Endodermal cell (in vitro differentiated cells): Measurements from ENCODE around the gene HIPK4. TPM values are rescaled to one million over a fixed set of nuclear protein-coding genes. Genes with fewer than 3 reads are reported as not detected.

Experiments used
- DNase-seq: peaks from one replicate; pipeline ENCODE4 v3.0.0-alpha.2; 2017
- H3K27ac ChIP-seq: 2 replicates; pipeline ENCODE4 v1.5.1; 2013; ENCODE audit warnings: mild to moderate bottlenecking, low read depth, low read length, moderate library complexity
- H3K27me3 ChIP-seq: 2 replicates; pipeline ENCODE4 v1.6.1; 2013; ENCODE audit warnings: mild to moderate bottlenecking, low read length, moderate library complexity; ENCODE audit not compliant: insufficient read depth, control insufficient read depth, poor library complexity, severe bottlenecking
- H3K36me3 ChIP-seq: 2 replicates; pipeline ENCODE4 v1.7.0; 2013; ENCODE audit warnings: mild to moderate bottlenecking, low read length, moderate library complexity; ENCODE audit not compliant: control insufficient read depth, insufficient read depth
- H3K4me1 ChIP-seq: one replicate; pipeline ENCODE4 v1.7.0; 2013; ENCODE audit warnings: low read length; ENCODE audit not compliant: control insufficient read depth, insufficient read depth
- H3K4me3 ChIP-seq: 2 replicates; pipeline ENCODE4 v1.5.1; 2013; ENCODE audit warnings: mild to moderate bottlenecking, low read length, moderate library complexity
- H3K9ac ChIP-seq: 2 replicates; pipeline ENCODE4 v1.6.1; 2013; ENCODE audit warnings: mild to moderate bottlenecking, low read length, moderate library complexity; ENCODE audit not compliant: poor library complexity, severe bottlenecking; ENCODE audit errors: extremely low read depth
- H3K9me3 ChIP-seq: 2 replicates; pipeline ENCODE4 v1.6.1; 2013; ENCODE audit warnings: mild to moderate bottlenecking, low read length, moderate library complexity; ENCODE audit not compliant: control insufficient read depth
- H3K27ac Mint-ChIP-seq: 2 replicates; pipeline ENCODE4 v1.8.0; 2020; ENCODE audit warnings: mixed read lengths
- H3K27me3 Mint-ChIP-seq: 2 replicates; pipeline ENCODE4 v1.8.0; 2021; ENCODE audit warnings: mild to moderate bottlenecking, mixed read lengths; ENCODE audit not compliant: insufficient read depth
- H3K36me3 Mint-ChIP-seq: 2 replicates; pipeline ENCODE4 v1.8.0; 2020; ENCODE audit warnings: low read depth, mixed read lengths
- H3K4me1 Mint-ChIP-seq: 2 replicates; pipeline ENCODE4 v1.8.0; 2020; ENCODE audit warnings: mixed read lengths
- H3K4me3 Mint-ChIP-seq: 2 replicates; pipeline ENCODE4 v1.8.0; 2020; ENCODE audit warnings: mild to moderate bottlenecking, moderate library complexity, mixed read lengths
- H3K9me3 Mint-ChIP-seq: 2 replicates; pipeline ENCODE4 v1.8.0; 2020; ENCODE audit warnings: mild to moderate bottlenecking, mixed read lengths
- WGBS, 2 experiments: methylation state at CpG; one replicate each; pipeline versions ENCODE4 v1.1.5 to v1.1.7; 2013; ENCODE audit warnings: missing lambda C conversion rate in 2 of 2, mixed read lengths in 1 of 2; ENCODE audit not compliant: insufficient coverage in 1 of 2, insufficient read length in 1 of 2; 5-methylcytosine and 5-hydroxymethylcytosine counted together
- total RNA-seq, 2 donors: library from RNA; stranded (reverse); fragmentation: NEBNext Ultra II Directional in 1 of 2; extraction: Animal tissue kit (Norgen Biotek cat#: 25700) in 1 of 2; gene quantifications; 2 replicates in 1 of 2; 3 replicates in 1 of 2; pipeline ENCODE4 v1.2.1, GENCODE V29; 2021
- TF ChIP-seq, protein P1 (sequence below): fragments of 200-600 bp; sonication (generic); conservative IDR thresholded peaks from 2 replicates; pipeline ENCODE4 v1.5.0; 2021; ENCODE audit warnings: antibody characterized with exemption, mild to moderate bottlenecking

The HIPK4 gene
- total RNA-seq, 2 donors from 2014 or later = 0.31 TPM; not detected in 1

DNA sequence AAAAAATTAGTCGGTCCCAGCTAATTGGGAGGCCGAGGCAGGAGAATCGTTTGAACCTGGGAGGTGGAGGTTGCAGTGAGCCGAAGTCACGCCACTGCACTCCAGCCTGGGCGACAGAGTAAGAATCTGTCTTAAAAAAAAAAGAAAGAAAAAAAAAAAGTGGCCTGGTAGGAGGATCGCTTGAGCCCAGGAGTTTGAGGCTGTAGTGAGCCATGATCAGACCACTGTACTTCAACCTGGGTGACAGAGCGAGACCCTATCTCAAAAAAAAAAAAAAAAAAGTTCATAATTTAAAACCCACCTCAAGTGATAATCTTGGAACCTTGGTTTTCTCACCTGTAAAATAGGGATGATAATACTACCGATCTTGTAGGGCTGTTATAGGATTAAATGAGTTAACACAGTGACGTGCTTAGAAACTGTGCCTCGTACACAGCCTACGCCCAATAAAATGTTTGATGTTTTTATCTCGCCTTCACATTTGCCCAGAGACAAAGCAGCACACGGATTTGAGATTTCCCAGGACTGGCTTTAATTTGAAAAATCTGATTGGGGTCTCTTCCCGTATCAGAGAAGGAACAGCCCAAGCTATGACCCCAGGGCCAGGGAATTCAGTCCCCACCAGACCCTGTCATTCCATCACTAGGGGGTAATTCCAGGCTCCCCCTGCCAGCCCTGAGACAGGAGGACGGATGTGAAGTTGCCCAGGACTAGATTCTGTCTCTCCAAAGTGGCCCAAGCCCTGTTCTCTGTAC lies 32.2 kb upstream of the HIPK4 start:
- Histone ChIP-seq H3K27ac (no peak overlapping the region), H3K9me3 (no peaks in the 10 kb centered on the region)

DNA sequence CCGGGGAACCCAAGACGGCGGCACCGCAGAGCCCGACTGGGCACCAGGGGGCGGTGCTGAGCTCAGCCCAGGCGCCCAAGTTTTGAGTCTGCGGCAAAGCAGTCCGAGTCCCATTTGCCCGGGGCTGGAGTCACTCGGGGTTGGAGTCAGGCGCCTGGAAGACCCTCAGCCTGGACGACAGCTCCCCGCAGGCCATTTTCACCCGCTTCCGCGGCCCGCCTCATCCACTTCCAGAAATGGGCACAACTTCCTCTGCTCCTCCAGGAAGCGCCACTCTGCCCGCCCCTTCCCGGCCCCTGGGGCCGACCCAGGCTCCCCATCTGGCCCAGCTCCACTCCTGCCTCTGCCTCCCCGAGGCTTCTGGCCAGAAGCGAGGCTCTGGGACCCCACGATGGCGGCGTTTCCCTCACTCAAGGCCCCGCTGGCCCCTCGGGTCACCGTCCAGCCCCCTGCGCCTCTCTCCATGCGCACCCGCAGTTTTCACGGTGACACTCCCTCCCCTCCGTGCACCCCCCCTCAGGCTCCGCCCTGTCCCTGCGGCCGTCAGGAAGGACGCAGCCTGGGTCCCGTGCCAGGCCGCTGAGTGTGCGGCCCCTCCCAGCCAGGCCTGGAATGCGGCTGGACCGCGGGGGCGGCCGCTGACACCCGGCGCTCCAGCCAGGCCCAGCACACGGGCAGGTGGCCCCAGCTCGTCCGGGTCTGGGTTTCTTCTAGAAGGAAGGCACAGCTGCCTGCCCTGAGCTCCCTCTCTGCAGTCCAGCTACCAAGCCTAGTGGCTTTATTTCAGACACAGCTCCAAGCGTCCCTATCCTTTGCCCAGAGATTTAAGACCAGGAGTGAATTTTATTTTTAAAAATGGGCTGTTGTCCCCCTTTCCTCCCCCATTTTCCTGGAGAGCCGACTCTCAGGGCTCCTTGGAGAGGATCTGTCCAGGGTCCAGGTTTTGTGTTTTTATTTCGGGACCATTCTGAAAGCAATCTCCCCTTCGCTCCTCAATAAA lies 31.1 kb upstream of the HIPK4 start:
- H3K4me1 ChIP-seq = no peaks in the 10 kb centered on the region
- Mint-ChIP-seq H3K9me3 (no peaks in the 10 kb centered on the region), H3K4me1 (peaks cover 10% of the 10 kb centered on the region), H3K27me3 (no peaks in the 10 kb centered on the region), H3K27ac (peak overlapping the region; percentile 95), H3K36me3 (peaks cover 5% of the 10 kb centered on the region), H3K4me3 (peak overlapping the region; percentile 68)
- peaks cover 10% of the 10 kb centered on the region for H3K36me3 ChIP-seq
- TF ChIP-seq, protein P1, sequence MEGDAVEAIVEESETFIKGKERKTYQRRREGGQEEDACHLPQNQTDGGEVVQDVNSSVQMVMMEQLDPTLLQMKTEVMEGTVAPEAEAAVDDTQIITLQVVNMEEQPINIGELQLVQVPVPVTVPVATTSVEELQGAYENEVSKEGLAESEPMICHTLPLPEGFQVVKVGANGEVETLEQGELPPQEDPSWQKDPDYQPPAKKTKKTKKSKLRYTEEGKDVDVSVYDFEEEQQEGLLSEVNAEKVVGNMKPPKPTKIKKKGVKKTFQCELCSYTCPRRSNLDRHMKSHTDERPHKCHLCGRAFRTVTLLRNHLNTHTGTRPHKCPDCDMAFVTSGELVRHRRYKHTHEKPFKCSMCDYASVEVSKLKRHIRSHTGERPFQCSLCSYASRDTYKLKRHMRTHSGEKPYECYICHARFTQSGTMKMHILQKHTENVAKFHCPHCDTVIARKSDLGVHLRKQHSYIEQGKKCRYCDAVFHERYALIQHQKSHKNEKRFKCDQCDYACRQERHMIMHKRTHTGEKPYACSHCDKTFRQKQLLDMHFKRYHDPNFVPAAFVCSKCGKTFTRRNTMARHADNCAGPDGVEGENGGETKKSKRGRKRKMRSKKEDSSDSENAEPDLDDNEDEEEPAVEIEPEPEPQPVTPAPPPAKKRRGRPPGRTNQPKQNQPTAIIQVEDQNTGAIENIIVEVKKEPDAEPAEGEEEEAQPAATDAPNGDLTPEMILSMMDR = peak; percentile 98
- no peaks in the 10 kb centered on the region for H3K9me3 ChIP-seq
- no peaks in the 10 kb centered on the region for H3K27me3 ChIP-seq
- peak overlapping the region; percentile 74 for H3K9ac ChIP-seq
- peak overlapping the region; percentile 88 for H3K4me3 ChIP-seq
- peak; percentile 96 for DNase-seq
- peak overlapping the region; percentile 87 for H3K27ac ChIP-seq
- 5 to 11% methylated on average over 20 to 56 of the region's 56 CpGs for WGBS, 2 experiments

More for the DNA sequence above, 32.2 kb upstream of the HIPK4 start:
- TF ChIP-seq, protein P1 = no peak
- Histone ChIP-seq H3K27me3 (no peaks in the 10 kb centered on the region), H3K9ac (no peak overlapping the region), H3K36me3 (peaks cover 10% of the 10 kb centered on the region), H3K4me3 (no peak overlapping the region), H3K4me1 (no peaks in the 10 kb centered on the region)
- Mint-ChIP-seq H3K4me3 (peak overlapping the region; percentile 68), H3K4me1 (peaks cover 10% of the 10 kb centered on the region), H3K36me3 (peaks cover 5% of the 10 kb centered on the region), H3K27ac (peak overlapping the region; percentile 95), H3K27me3 (peaks cover under 1% of the 10 kb centered on the region), H3K9me3 (no peaks in the 10 kb centered on the region)
- DNase-seq = no peak
- 94 to 97% methylated on average over 12 to 15 of the region's 16 CpGs for WGBS, 2 experiments

DNA sequence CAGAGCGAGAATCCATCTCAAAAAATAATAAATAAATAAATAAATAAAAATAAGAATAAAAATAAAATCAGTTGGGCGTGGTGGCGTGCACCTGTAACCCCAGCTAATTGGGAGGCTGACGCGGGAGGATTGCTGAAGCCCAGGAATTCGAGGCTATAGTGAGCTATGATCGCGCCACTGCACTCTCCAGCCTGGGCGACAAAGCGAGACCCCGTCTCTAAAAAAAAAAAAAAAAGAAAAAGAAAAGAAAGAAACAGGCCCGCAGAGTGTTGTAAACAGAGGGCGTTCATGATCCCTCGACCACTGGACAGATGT lies 30.4 kb upstream of the HIPK4 start:
- no peaks in the 10 kb centered on the region for H3K4me1 ChIP-seq
- H3K4me3 ChIP-seq = peak overlapping the region; percentile 88
- Mint-ChIP-seq H3K4me3 (peak overlapping the region; percentile 68), H3K27ac (peak overlapping the region; percentile 95), H3K27me3 (no peaks in the 10 kb centered on the region), H3K9me3 (no peaks in the 10 kb centered on the region), H3K4me1 (peaks cover 10% of the 10 kb centered on the region), H3K36me3 (peaks cover 5% of the 10 kb centered on the region)
- peaks cover 10% of the 10 kb centered on the region for H3K36me3 ChIP-seq
- H3K27ac ChIP-seq = no peak overlapping the region
- H3K9me3 ChIP-seq = no peaks in the 10 kb centered on the region
- 62 to 64% methylated on average over 9 to 13 of the region's 14 CpGs for WGBS, 2 experiments
- no peak overlapping the region for H3K9ac ChIP-seq
- H3K27me3 ChIP-seq = no peaks in the 10 kb centered on the region
- TF ChIP-seq, protein P1 = no peak
- DNase-seq = no peak
